GM10266 (cell line): ENCODE data around the gene CD4.

Experiments used
- DNase-seq: peaks from one replicate; pipeline ENCODE4 v3.0.0; 2012; ENCODE audit errors: extremely low spot score
- TF ChIP-seq, protein P1 (sequence below): IDR thresholded peaks from 2 replicates; pipeline ENCODE4 v1.5.1; 2012; ENCODE audit warnings: mild to moderate bottlenecking, low read depth; ENCODE audit not compliant: control insufficient read depth, insufficient read depth; ENCODE audit errors: missing control alignments

CD4 gene

DNA sequence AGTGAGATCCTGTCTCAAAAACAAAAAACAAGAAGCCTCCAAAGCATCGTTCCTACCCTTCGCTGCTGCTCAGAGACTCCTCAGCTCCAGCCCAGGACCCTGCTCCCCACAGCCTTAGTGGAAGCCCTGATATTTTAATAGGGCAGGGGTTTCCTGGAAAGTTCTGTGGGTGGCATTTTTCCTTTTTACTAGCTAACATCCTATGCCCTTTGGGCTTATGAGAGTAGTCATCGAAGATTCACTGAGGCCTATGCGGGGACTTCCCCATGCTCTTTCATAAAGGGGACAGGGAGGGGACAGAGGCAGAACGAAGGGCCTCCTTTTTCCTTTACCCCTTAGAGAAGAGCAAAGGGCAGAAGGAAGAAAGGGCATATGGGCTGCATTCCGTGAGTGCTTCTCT, 8.8 kb upstream of the CD4 start:
- TF ChIP-seq, protein P1, sequence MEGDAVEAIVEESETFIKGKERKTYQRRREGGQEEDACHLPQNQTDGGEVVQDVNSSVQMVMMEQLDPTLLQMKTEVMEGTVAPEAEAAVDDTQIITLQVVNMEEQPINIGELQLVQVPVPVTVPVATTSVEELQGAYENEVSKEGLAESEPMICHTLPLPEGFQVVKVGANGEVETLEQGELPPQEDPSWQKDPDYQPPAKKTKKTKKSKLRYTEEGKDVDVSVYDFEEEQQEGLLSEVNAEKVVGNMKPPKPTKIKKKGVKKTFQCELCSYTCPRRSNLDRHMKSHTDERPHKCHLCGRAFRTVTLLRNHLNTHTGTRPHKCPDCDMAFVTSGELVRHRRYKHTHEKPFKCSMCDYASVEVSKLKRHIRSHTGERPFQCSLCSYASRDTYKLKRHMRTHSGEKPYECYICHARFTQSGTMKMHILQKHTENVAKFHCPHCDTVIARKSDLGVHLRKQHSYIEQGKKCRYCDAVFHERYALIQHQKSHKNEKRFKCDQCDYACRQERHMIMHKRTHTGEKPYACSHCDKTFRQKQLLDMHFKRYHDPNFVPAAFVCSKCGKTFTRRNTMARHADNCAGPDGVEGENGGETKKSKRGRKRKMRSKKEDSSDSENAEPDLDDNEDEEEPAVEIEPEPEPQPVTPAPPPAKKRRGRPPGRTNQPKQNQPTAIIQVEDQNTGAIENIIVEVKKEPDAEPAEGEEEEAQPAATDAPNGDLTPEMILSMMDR = no peak
- DNase-seq = no peak

DNA sequence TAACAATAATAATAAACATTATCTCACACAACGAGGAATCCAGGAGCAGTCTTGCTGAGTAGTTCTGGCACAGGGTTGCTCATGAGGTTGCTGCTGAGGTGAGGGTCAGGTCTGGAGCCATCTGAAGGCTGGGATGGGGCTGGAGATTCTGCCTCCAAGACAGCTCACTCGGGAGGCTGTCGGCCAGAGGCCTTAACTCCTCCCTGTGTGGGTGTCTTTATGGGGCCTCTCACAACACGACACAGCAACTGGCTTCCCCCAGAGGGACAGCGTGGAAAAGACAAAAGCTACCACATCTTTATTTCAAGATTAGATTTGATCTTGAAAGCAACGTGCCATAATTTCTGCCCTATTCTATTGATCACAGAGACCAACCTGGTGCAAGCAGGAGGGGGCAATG, 7.2 kb upstream of the CD4 start:
- no peak for DNase-seq

DNA sequence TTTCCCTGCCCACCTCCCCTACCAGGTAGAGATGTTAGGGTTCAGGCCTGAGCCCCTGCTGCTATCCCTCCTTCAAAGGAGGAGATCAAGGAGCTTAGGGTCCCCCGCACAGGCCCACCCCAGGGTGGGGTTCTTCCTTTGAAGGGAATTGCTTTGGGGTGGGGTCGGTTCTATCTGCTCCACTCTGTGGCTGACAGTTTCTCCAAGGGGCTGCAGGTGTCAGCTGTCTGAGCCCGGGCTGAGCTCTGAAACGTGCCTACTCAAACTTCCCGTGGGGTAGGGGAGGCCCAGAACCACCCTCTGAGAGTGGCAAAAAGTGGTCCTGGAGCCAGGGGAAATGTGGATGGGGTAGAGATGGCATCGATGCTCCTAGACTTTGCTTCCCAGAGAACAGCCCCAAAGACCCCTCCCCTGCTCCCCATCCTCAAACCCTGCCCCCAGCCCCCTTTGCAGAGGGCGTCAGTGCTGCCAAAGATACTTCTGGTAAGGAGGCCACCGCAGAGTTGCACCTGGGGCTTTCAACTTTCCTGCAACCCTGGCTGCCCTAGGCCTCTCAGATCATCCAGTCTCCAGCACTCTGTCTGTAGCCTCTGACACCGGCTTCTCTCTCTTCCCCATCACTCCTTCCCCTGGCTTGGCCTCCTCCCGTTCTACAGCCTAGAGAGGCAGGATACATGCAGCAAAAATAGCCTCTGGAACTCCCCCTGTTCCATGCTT, 6.3 kb upstream of the CD4 start:
- TF ChIP-seq, protein P1 = no peak

More for the DNA sequence above, 7.2 kb upstream of the CD4 start:
- TF ChIP-seq, protein P1 = no peak

DNA sequence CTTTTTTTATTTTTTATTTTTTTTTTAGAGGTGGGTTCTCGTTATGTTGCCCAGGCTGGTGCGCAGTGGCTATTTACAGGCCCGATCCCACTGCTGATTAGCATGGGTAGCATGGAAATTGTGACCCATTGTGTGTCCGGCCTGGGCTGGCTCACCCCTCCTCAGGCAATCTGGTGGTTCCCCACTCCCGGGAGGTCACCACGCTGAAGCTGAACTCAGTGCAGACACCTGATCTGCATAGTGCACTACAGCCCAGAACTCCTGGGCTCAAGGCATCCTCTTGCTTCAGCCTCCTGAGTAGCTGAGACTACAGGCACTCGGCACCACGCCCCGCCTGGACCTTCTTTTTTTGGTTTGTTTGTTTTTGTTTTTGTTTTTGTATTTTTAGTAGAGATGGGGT, 5.5 kb upstream of the CD4 start:
- no peak for DNase-seq
- TF ChIP-seq, protein P1 = no peak

More for the DNA sequence above, 6.3 kb upstream of the CD4 start:
- no peak for DNase-seq

DNA sequence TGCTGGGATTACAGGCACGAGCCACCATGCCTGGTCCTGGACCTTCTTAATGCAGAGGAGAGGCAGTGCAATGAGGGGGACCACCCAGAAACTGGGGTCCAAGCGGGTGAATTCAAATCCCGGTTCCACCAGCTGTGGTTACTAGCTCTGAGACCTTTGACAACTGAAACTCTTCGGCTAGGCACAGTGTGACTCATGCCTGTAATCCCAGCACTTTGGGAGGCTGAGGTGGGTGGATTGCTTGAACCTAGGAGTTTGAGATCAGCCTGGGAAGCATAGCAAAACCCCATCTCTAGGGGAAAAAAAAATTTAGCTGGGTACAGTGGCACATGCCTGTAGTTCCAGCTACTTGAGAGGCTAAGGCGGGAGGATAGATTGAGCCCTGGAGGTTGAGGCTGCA, 5.0 kb upstream of the CD4 start:
- TF ChIP-seq, protein P1 = no peak
- no peak for DNase-seq

DNA sequence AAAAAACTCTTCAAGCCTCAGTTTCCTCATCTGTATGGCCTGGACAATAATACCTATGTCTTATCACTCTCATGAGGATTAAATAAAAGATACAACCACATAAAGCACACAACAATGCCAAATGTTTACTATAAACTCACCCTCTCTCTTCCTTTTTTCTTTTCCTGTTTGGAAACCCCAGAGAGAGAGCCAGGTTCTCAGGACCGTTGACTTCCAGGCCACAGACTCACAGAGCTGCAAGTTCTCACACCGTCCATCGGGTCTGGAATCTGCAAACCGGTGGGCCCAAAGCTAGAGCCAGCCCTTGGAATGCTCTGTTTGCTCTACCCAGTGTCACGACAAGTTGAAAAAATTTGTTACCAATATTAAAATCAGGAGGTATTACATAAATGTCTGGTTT, 4.6 kb upstream of the CD4 start:
- TF ChIP-seq, protein P1 = no peak

DNA sequence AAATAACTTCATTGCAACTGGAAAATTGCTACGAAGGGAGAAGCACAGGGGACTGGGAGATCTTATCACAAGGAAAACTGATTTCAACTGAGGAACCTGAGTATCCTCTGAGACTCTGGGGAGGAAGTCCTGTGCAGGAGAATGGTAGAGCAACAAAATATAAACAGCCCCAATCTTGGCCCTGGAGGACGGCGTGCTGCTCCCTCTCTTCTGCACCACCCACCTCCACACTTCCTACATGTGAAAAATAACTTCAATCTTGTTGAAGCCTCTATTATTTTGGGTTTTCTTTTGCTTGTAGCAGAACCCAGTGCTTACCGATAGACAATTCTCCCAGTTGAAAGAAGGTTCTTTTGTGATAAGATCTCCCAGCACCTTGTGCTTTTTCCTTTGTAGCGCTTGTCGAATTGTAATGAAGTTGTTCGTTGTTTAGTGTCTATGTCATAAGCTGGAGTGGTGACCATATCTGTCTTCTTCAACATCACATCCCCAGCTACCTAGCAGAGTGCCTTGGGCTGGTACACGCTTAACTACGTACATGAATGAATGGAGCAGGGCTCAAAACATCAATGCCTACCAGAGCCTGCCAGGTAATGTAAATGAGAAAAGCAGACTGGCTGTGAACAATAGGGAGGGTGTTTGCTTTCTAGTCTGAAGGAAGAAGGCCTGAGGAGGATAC, 2.8 kb upstream of the CD4 start:
- TF ChIP-seq, protein P1 = no peak
- DNase-seq = no peak

More for the DNA sequence above, 4.6 kb upstream of the CD4 start:
- DNase-seq = no peak
